IPS-18a (cell line): ENCODE results near the gene LSS.

Experiments used
- H3K27ac ChIP-seq: one replicate; pipeline ENCODE4 v1.5.1; 2013; ENCODE audit warnings: low read length
- H3K27me3 ChIP-seq: one replicate; pipeline ENCODE4 v1.6.1; 2013; ENCODE audit warnings: mild to moderate bottlenecking, low read length; ENCODE audit not compliant: control insufficient read depth, insufficient read depth
- H3K36me3 ChIP-seq: one replicate; pipeline ENCODE4 v1.6.1; 2013; ENCODE audit warnings: low read depth, low read length; ENCODE audit not compliant: control insufficient read depth
- H3K4me1 ChIP-seq: one replicate; pipeline ENCODE4 v1.6.1; 2013; ENCODE audit warnings: low read depth, low read length; ENCODE audit not compliant: control insufficient read depth
- H3K4me3 ChIP-seq: one replicate; pipeline ENCODE4 v1.5.1; 2013; ENCODE audit warnings: low read length
- H3K9ac ChIP-seq: one replicate; pipeline ENCODE4 v1.6.1; 2013; ENCODE audit warnings: mild to moderate bottlenecking, low read length, moderate library complexity
- H3K9me3 ChIP-seq: one replicate; pipeline ENCODE4 v1.6.1; 2013; ENCODE audit warnings: low read depth, low read length; ENCODE audit not compliant: control insufficient read depth

LSS gene

GRCh38 chr21:46161633-46162592 is 66.7 kb downstream of the LSS start:
- H3K9me3 ChIP-seq: no peaks in the 10 kb centered on the region
- no peak overlapping the region for H3K27ac ChIP-seq
- no peaks in the 10 kb centered on the region for H3K36me3 ChIP-seq
- no peaks in the 10 kb centered on the region for H3K27me3 ChIP-seq
- H3K4me1 ChIP-seq: no peaks in the 10 kb centered on the region
- H3K9ac ChIP-seq: no peak overlapping the region
- no peak overlapping the region for H3K4me3 ChIP-seq

GRCh38 chr21:46160907-46161632 is 67.5 kb downstream of the LSS start:
- H3K27ac ChIP-seq: no peak overlapping the region

GRCh38 chr21:46160657-46160906 is 68.0 kb downstream of the LSS start:
- Histone ChIP-seq H3K27me3 (no peaks in the 10 kb centered on the region), H3K4me3 (no peak overlapping the region), H3K4me1 (no peaks in the 10 kb centered on the region), H3K27ac (no peak overlapping the region), H3K9ac (no peak overlapping the region), H3K9me3 (no peaks in the 10 kb centered on the region), H3K36me3 (no peaks in the 10 kb centered on the region)

More at GRCh38 chr21:46160907-46161632, 67.5 kb downstream of the LSS start:
- no peaks in the 10 kb centered on the region for H3K27me3 ChIP-seq
- H3K9ac ChIP-seq: no peak overlapping the region
- no peaks in the 10 kb centered on the region for H3K36me3 ChIP-seq
- no peak overlapping the region for H3K4me3 ChIP-seq
- H3K9me3 ChIP-seq: no peaks in the 10 kb centered on the region
- H3K4me1 ChIP-seq: no peaks in the 10 kb centered on the region

GRCh38 chr21:46159841-46160656 is 68.5 kb downstream of the LSS start:
- no peaks in the 10 kb centered on the region for H3K9me3 ChIP-seq
- no peaks in the 10 kb centered on the region for H3K27me3 ChIP-seq
- no peak overlapping the region for H3K9ac ChIP-seq
- H3K36me3 ChIP-seq: no peaks in the 10 kb centered on the region
- H3K4me1 ChIP-seq: no peaks in the 10 kb centered on the region
- no peak overlapping the region for H3K4me3 ChIP-seq
- H3K27ac ChIP-seq: no peak overlapping the region

GRCh38 chr21:46159390-46159789 is 69.2 kb downstream of the LSS start:
- Histone ChIP-seq H3K9me3 (no peaks in the 10 kb centered on the region), H3K27me3 (no peaks in the 10 kb centered on the region), H3K27ac (no peak overlapping the region), H3K9ac (no peak overlapping the region), H3K4me3 (no peak overlapping the region), H3K36me3 (no peaks in the 10 kb centered on the region), H3K4me1 (no peaks in the 10 kb centered on the region)

GRCh38 chr21:46158666-46159300 is 69.8 kb downstream of the LSS start:
- H3K9ac ChIP-seq: no peak overlapping the region
- no peaks in the 10 kb centered on the region for H3K36me3 ChIP-seq
- no peak overlapping the region for H3K27ac ChIP-seq
- no peaks in the 10 kb centered on the region for H3K9me3 ChIP-seq
- H3K27me3 ChIP-seq: no peaks in the 10 kb centered on the region
- no peak overlapping the region for H3K4me3 ChIP-seq
- H3K4me1 ChIP-seq: no peaks in the 10 kb centered on the region

GRCh38 chr21:46157987-46158451 is 70.6 kb downstream of the LSS start:
- peaks cover 5% of the 10 kb centered on the region for H3K4me1 ChIP-seq
- no peak overlapping the region for H3K27ac ChIP-seq
- H3K36me3 ChIP-seq: no peaks in the 10 kb centered on the region
- H3K27me3 ChIP-seq: no peaks in the 10 kb centered on the region
- no peak overlapping the region for H3K4me3 ChIP-seq
- no peaks in the 10 kb centered on the region for H3K9me3 ChIP-seq
- no peak overlapping the region for H3K9ac ChIP-seq

- no peak overlapping the region for H3K27ac ChIP-seq
- no peaks in the 10 kb centered on the region for H3K27me3 ChIP-seq
- H3K36me3 ChIP-seq: no peaks in the 10 kb centered on the region
- H3K9me3 ChIP-seq: no peaks in the 10 kb centered on the region
- H3K9ac ChIP-seq: no peak overlapping the region
- peaks cover 8% of the 10 kb centered on the region for H3K4me1 ChIP-seq
- no peak overlapping the region for H3K4me3 ChIP-seq
Observed at GRCh38 chr21:46157396-46157986, 71.1 kb downstream of the LSS start.

- H3K27ac ChIP-seq: no peak overlapping the region
- H3K4me3 ChIP-seq: no peak overlapping the region
- no peaks in the 10 kb centered on the region for H3K36me3 ChIP-seq
- no peaks in the 10 kb centered on the region for H3K27me3 ChIP-seq
- H3K9me3 ChIP-seq: no peaks in the 10 kb centered on the region
- peaks cover 8% of the 10 kb centered on the region for H3K4me1 ChIP-seq
- H3K9ac ChIP-seq: no peak overlapping the region
Observed at GRCh38 chr21:46156678-46157077, 71.9 kb downstream of the LSS start.

- H3K36me3 ChIP-seq: no peaks in the 10 kb centered on the region
- no peaks in the 10 kb centered on the region for H3K9me3 ChIP-seq
- H3K4me3 ChIP-seq: no peak overlapping the region
- H3K9ac ChIP-seq: no peak overlapping the region
- no peak overlapping the region for H3K27ac ChIP-seq
- H3K27me3 ChIP-seq: no peaks in the 10 kb centered on the region
- H3K4me1 ChIP-seq: peaks cover 8% of the 10 kb centered on the region
Observed at GRCh38 chr21:46156378-46156645, 72.3 kb downstream of the LSS start.
